ENCODE results near the gene KHNYN. TPM values are rescaled to one million over a fixed set of nuclear protein-coding genes. Genes with fewer than 3 reads are reported as not detected.

KHNYN gene
- total RNA-seq, 2 donors from 2014 or later, result 46.2 to 46.6 TPM

DNA sequence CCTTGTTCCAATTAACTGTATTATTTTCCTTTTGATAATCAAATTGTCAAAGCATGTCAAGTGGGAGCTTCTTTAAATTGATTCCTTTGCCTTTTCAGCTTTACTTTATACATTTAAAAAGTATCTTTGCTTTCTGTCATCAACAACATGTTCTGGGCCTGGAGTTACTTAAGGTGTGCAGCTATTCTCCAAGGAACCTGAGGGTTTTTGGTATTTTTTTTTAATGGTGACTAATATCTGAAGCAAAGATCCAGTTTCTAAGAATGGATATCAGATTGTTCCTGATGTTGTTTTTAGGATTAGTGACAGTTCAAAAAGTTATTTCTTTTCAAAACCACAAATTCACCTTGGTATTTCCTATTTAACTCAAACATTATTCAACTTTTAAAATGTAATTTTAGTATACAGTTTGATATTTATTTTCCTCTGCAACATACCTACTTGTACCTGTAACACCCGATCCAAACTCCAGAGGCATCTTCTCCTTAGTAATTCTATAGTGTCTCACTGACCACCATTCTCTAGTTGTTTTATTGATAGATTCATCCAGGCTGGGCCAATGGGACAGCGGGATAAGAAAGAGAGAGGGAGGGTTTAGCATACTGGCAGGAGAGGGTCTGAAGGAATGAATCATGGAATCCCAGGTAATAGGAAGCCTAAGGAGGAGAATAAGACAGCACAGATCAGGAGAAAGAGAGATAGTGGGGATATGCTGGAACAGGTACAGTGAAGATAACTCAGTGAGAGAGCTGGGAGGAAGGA, 3.4 kb upstream of the KHNYN start:
- no peak overlapping the region for H3K4me3 Mint-ChIP-seq

DNA sequence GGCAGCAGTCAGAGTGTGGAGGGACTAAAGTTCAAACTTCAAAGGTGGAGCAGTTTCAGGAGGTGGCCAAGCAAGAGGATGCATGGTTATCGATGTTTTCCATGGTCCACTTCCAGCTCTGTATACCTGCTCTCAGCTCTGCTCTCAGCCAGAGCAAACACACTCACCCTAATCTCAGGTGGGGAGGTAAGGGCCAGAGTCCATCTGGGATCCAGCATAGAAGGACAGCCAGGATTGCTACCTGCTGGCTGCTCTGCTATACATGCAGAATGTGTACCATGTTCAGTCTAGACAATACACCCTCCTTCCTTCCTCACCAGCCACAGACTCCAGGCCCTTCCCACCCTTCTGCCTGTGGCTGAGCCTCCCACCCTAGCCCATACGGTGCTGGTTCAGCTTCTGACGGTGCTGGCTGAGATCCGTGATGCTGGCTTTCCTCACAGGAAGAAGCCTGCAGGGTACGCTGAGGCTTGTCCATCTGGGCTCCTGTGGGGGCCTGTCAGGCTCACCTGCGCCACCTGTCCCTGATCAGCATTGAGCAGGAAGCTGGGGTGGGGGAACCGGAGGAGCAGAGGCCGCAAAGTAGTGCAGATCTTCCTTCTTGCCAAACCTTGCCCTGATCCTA, 2.7 kb upstream of the KHNYN start:
- Histone ChIP-seq H3K36me3 (ENCODE audit: control insufficient read depth, insufficient read depth, low read length) (no peaks in the 10 kb centered on the region), H3K27ac (ENCODE audit: low read depth, low read length) (no peak overlapping the region), H3K4me3 (ENCODE audit: low read length) (no peak overlapping the region), H3K9me3 (ENCODE audit: control insufficient read depth, low read length) (no peaks in the 10 kb centered on the region), H3K4me1 (ENCODE audit: control insufficient read depth, insufficient read depth, low read length) (no peaks in the 10 kb centered on the region), H3K9ac (ENCODE audit: extremely low read depth, low read length, poor library complexity, severe bottlenecking) (no peak overlapping the region), H3K27me3 (ENCODE audit: control insufficient read depth, insufficient read depth, low read length, poor library complexity, severe bottlenecking) (peaks cover 14% of the 10 kb centered on the region)
- Mint-ChIP-seq H3K4me1 (peaks cover 25% of the 10 kb centered on the region), H3K36me3 (ENCODE audit: low read depth) (peaks cover 5% of the 10 kb centered on the region), H3K4me3 (no peak overlapping the region), H3K27ac (peak overlapping the region; percentile 69), H3K9me3 (no peaks in the 10 kb centered on the region), H3K27me3 (ENCODE audit: insufficient read depth) (peaks cover 6% of the 10 kb centered on the region)
- 81 to 86% methylated on average over 6 to 8 of the region's 8 CpGs for WGBS, 2 experiments (ENCODE audit: insufficient coverage in 1 of 2, insufficient read length in 1 of 2)
- DNase-seq, result peak; percentile 81
- TF ChIP-seq, protein P1, sequence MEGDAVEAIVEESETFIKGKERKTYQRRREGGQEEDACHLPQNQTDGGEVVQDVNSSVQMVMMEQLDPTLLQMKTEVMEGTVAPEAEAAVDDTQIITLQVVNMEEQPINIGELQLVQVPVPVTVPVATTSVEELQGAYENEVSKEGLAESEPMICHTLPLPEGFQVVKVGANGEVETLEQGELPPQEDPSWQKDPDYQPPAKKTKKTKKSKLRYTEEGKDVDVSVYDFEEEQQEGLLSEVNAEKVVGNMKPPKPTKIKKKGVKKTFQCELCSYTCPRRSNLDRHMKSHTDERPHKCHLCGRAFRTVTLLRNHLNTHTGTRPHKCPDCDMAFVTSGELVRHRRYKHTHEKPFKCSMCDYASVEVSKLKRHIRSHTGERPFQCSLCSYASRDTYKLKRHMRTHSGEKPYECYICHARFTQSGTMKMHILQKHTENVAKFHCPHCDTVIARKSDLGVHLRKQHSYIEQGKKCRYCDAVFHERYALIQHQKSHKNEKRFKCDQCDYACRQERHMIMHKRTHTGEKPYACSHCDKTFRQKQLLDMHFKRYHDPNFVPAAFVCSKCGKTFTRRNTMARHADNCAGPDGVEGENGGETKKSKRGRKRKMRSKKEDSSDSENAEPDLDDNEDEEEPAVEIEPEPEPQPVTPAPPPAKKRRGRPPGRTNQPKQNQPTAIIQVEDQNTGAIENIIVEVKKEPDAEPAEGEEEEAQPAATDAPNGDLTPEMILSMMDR (conservative IDR thresholded peaks at IDR 0.05), result peak; percentile 48

More for the DNA sequence above, 3.4 kb upstream of the KHNYN start:
- Histone ChIP-seq H3K27me3 (ENCODE audit: control insufficient read depth, insufficient read depth, low read length, poor library complexity, severe bottlenecking) (peaks cover 14% of the 10 kb centered on the region), H3K4me3 (ENCODE audit: low read length) (no peak overlapping the region), H3K9ac (ENCODE audit: extremely low read depth, low read length, poor library complexity, severe bottlenecking) (no peak overlapping the region), H3K4me1 (ENCODE audit: control insufficient read depth, insufficient read depth, low read length) (no peaks in the 10 kb centered on the region), H3K36me3 (ENCODE audit: control insufficient read depth, insufficient read depth, low read length) (no peaks in the 10 kb centered on the region), H3K9me3 (ENCODE audit: control insufficient read depth, low read length) (no peaks in the 10 kb centered on the region), H3K27ac (ENCODE audit: low read depth, low read length) (no peak overlapping the region)
- TF ChIP-seq, protein P1 (conservative IDR thresholded peaks at IDR 0.05), result no peak
- no peak for DNase-seq
- WGBS, 2 experiments (ENCODE audit: insufficient coverage in 1 of 2, insufficient read length in 1 of 2), result 84% methylated on average over 2 of the region's 2 CpGs; no CpG with 5 or more reads in 1 of the 2 experiments
- peaks cover under 1% of the 10 kb centered on the region for H3K36me3 Mint-ChIP-seq (ENCODE audit: low read depth)
- peaks cover 19% of the 10 kb centered on the region for H3K4me1 Mint-ChIP-seq
- H3K9me3 Mint-ChIP-seq, result no peaks in the 10 kb centered on the region
- peaks cover 6% of the 10 kb centered on the region for H3K27me3 Mint-ChIP-seq (ENCODE audit: insufficient read depth)
- peak overlapping the region; percentile 69 for H3K27ac Mint-ChIP-seq

DNA sequence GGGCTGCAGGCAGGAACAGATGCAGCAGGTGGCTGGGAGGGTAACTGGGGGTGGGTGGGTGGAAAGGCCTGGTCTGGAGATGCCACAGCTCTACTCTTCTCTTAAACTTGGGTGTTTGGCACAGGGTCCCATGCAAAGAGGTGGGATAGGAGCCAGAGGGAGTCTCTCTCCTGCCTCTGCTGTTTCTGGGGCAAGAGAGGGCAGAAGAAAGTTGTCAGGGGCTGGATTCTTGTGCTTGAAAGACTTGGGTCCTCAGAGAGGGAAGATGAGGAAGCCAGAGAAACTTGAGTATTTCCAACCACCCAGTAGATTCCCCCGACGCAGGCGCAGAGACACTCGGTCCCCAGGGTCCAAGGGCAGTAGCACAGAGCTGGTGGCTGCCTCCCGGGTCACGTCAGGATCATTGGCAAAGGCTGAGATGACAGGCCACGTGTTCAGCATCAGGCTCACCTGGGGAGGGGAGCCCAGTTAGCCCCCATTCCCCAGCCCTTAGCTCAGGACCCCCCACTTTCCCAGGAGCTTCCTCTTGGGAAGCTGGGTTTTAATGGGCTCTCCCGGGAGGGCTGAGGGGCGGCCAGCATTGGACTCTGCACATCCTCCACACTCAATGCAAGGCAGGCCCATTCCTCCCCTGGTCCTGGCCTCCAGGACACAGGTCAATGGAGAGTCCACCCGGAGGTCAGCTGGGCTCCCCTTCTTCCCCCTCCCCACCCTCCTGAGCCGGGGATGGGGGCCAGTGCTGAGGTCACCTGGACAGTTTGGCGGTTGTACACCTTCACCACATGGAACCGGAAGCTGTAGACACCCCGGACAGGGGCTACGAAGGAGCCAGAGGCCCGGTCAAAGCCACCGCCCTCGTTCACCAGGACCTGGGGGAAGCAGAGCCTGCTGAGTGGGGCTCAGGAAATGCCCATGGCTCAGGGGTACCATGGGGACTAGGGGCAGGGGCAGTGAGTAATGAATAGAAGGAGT, 1.9 kb upstream of the KHNYN start:
- H3K9me3 ChIP-seq (ENCODE audit: control insufficient read depth, low read length), result no peaks in the 10 kb centered on the region
- Mint-ChIP-seq H3K27me3 (ENCODE audit: insufficient read depth) (peaks cover 6% of the 10 kb centered on the region), H3K4me1 (peaks cover 25% of the 10 kb centered on the region), H3K27ac (no peak overlapping the region), H3K9me3 (no peaks in the 10 kb centered on the region), H3K4me3 (no peak overlapping the region), H3K36me3 (ENCODE audit: low read depth) (peaks cover 8% of the 10 kb centered on the region)
- H3K36me3 ChIP-seq (ENCODE audit: control insufficient read depth, insufficient read depth, low read length), result peaks cover 4% of the 10 kb centered on the region
- no peaks in the 10 kb centered on the region for H3K4me1 ChIP-seq (ENCODE audit: control insufficient read depth, insufficient read depth, low read length)
- TF ChIP-seq, protein P1 (conservative IDR thresholded peaks at IDR 0.05), result no peak
- DNase-seq, result no peak
- 93 to 94% methylated on average over 9 to 18 of the region's 18 CpGs for WGBS, 2 experiments (ENCODE audit: insufficient coverage in 1 of 2, insufficient read length in 1 of 2)
- H3K9ac ChIP-seq (ENCODE audit: extremely low read depth, low read length, poor library complexity, severe bottlenecking), result no peak overlapping the region
- H3K4me3 ChIP-seq (ENCODE audit: low read length), result no peak overlapping the region
- H3K27me3 ChIP-seq (ENCODE audit: control insufficient read depth, insufficient read depth, low read length, poor library complexity, severe bottlenecking), result peaks cover 7% of the 10 kb centered on the region
- no peak overlapping the region for H3K27ac ChIP-seq (ENCODE audit: low read depth, low read length)

All from endodermal cell (in vitro differentiated cells).